Activated CD4-positive, alpha-beta T cell treated with anti-CD3 and anti-CD28 coated beads, Interleukin-2, amount 50 U/mL, for 1 hour (primary cell): Measurements from ENCODE around the gene TMEM109.

ENCODE experiments used
- DNase-seq: peaks from one replicate; pipeline ENCODE4 v3.0.0-alpha.2; 2020

The TMEM109 gene

GRCh38 chr11:60913793-60914632 is at the start of gene TMEM109:
TSS of gene TMEM109 (plus strand) at chr11:60914158. CDS start at chr11:60919694, 5,536 bp downstream.
- peak; percentile 86 for DNase-seq

- DNase-seq, result no peak
Measured at GRCh38 chr11:60864856-60865513, 49.0 kb upstream of the TMEM109 start.

- DNase-seq, result no peak
Measured at GRCh38 chr11:60866911-60867870, 46.8 kb upstream of the TMEM109 start, which contains the start of gene ZP1. TSS of gene ZP1 (plus strand) at chr11:60867542. CDS start at chr11:60867562, 20 bp downstream.

GRCh38 chr11:60867871-60868681 is 45.9 kb upstream of the TMEM109 start:
- DNase-seq, result no peak

GRCh38 chr11:60868682-60869450 is 45.1 kb upstream of the TMEM109 start:
- no peak for DNase-seq

- DNase-seq, result no peak
Measured at GRCh38 chr11:60869451-60869825, 44.5 kb upstream of the TMEM109 start.

GRCh38 chr11:60870276-60870675 is 43.7 kb upstream of the TMEM109 start:
- DNase-seq, result no peak

- no peak for DNase-seq
Measured at GRCh38 chr11:60870733-60871377, 43.1 kb upstream of the TMEM109 start.

GRCh38 chr11:60871378-60872061 is 42.4 kb upstream of the TMEM109 start:
- DNase-seq, result no peak

GRCh38 chr11:60872124-60872960 is 41.6 kb upstream of the TMEM109 start:
- DNase-seq, result no peak

- no peak for DNase-seq
Measured at GRCh38 chr11:60872961-60873524, 40.9 kb upstream of the TMEM109 start.

- DNase-seq, result no peak
Measured at GRCh38 chr11:60873533-60873932, 40.4 kb upstream of the TMEM109 start.

- no peak for DNase-seq
Measured at GRCh38 chr11:60874421-60875365, 39.3 kb upstream of the TMEM109 start.

GRCh38 chr11:60875366-60876167 is 38.4 kb upstream of the TMEM109 start:
- DNase-seq, result no peak

- no peak for DNase-seq
Measured at GRCh38 chr11:60876168-60876485, 37.8 kb upstream of the TMEM109 start.

GRCh38 chr11:60878245-60879101 is 35.5 kb upstream of the TMEM109 start:
- no peak for DNase-seq
